Colonic mucosa (tissue), 4 donors: Measurements from ENCODE around the gene MAP7D1. TPM values are rescaled to one million over a fixed set of nuclear protein-coding genes. Genes with fewer than 3 reads are reported as not detected.

Experiments used
- DNase-seq: peaks from one replicate; pipeline ENCODE4 v3.0.0-alpha.2; 2020
- H3K27ac ChIP-seq: fragments of 200-600 bp; one replicate; pipeline ENCODE4 v1.8.0; 2021
- H3K27me3 ChIP-seq: fragments of 200-600 bp; one replicate; pipeline ENCODE4 v1.8.0; 2021
- H3K36me3 ChIP-seq: fragments of 200-600 bp; one replicate; pipeline ENCODE4 v1.8.0; 2021
- H3K4me1 ChIP-seq: fragments of 200-600 bp; one replicate; pipeline ENCODE4 v1.8.0; 2021; ENCODE audit warnings: mild to moderate bottlenecking
- H3K4me3 ChIP-seq: fragments of 200-600 bp; one replicate; pipeline ENCODE4 v1.8.0; 2021
- H3K9ac ChIP-seq, 2 donors: one replicate each; pipeline ENCODE4 v1.7.0; 2013; ENCODE audit warnings: control low read depth in 2 of 2, low read depth in 2 of 2, low read length in 2 of 2
- H3K9me3 ChIP-seq: fragments of 200-600 bp; one replicate; pipeline ENCODE4 v1.8.0; 2021
- CTCF ChIP-seq: fragments of 200-600 bp; IDR thresholded peaks from one replicate; pipeline ENCODE4 v1.8.0; 2022; ENCODE audit warnings: antibody characterized with exemption, mild to moderate bottlenecking
- intact Hi-C: fragments of 100-400 bp; cut with DNase I; formaldehyde crosslinking; loops from one replicate; pipeline ENCODE4 v1.14.1; 2022
- total RNA-seq, 2 donors: library from RNA; stranded (reverse); fragmentation: NEBNext Ultra II Directional in 1 of 2; extraction: Animal tissue kit (Norgen Biotek cat#: 25700) in 1 of 2; gene quantifications; one replicate each; pipeline ENCODE4 v1.2.1, GENCODE V29; 2021
- donor health status: healthy.
- donor health status: DM: no; HTN: no; CAD: no.
- donor health status: DM: no; HTN: no; CAD: no.

The MAP7D1 gene
- total RNA-seq, 2 donors from 2014 or later = 37.7 to 50.0 TPM

GRCh38 chr1:36203554-36204346 lies 47.8 kb downstream of the MAP7D1 start:
- intact Hi-C loops = no loop called here
- Histone ChIP-seq H3K9me3 (no peaks in the 10 kb centered on the region), H3K36me3 (no peaks in the 10 kb centered on the region), H3K4me1 (no peaks in the 10 kb centered on the region), H3K27ac (no peak overlapping the region), H3K4me3 (no peak overlapping the region), H3K27me3 (no peaks in the 10 kb centered on the region), H3K9ac (peak overlapping the region in 1 of 2 donors; percentile 12)
- no peak for DNase-seq
- TF ChIP-seq CTCF = no peak

- DNase-seq = no peak
- Histone ChIP-seq H3K27me3 (no peaks in the 10 kb centered on the region), H3K36me3 (no peaks in the 10 kb centered on the region), H3K4me1 (no peaks in the 10 kb centered on the region), H3K9ac (no peak overlapping the region), H3K9me3 (no peaks in the 10 kb centered on the region), H3K27ac (no peak overlapping the region), H3K4me3 (no peak overlapping the region)
- no peak for TF ChIP-seq CTCF
- intact Hi-C loops = no loop called here
These were observed 48.5 kb downstream of the MAP7D1 start for GRCh38 chr1:36204347-36204909.

- Histone ChIP-seq H3K9ac (no peak overlapping the region), H3K27me3 (no peaks in the 10 kb centered on the region), H3K4me3 (no peak overlapping the region), H3K4me1 (no peaks in the 10 kb centered on the region), H3K27ac (no peak overlapping the region), H3K36me3 (no peaks in the 10 kb centered on the region), H3K9me3 (no peaks in the 10 kb centered on the region)
- no peak for DNase-seq
- intact Hi-C loops = no loop called here
- no peak for TF ChIP-seq CTCF
These were observed 50.4 kb downstream of the MAP7D1 start for GRCh38 chr1:36206323-36206858.

- no peak for DNase-seq
- Histone ChIP-seq H3K4me1 (no peaks in the 10 kb centered on the region), H3K9me3 (no peaks in the 10 kb centered on the region), H3K36me3 (no peaks in the 10 kb centered on the region), H3K4me3 (no peak overlapping the region), H3K9ac (no peak overlapping the region), H3K27ac (no peak overlapping the region), H3K27me3 (no peaks in the 10 kb centered on the region)
- TF ChIP-seq CTCF = no peak
- intact Hi-C loops = no loop called here
These were observed 51.4 kb downstream of the MAP7D1 start for GRCh38 chr1:36207339-36207738.

GRCh38 chr1:36208978-36209703 lies 53.2 kb downstream of the MAP7D1 start:
- Histone ChIP-seq H3K9me3 (no peaks in the 10 kb centered on the region), H3K4me3 (no peak overlapping the region), H3K9ac (no peak overlapping the region), H3K36me3 (no peaks in the 10 kb centered on the region), H3K27ac (no peak overlapping the region), H3K4me1 (no peaks in the 10 kb centered on the region), H3K27me3 (no peaks in the 10 kb centered on the region)
- DNase-seq = no peak
- TF ChIP-seq CTCF = no peak
- intact Hi-C loops = no loop called here
